SK-N-MC (cell line): ENCODE measurements around the gene NPY5R.

Experiments used
- DNase-seq: peaks from one replicate; pipeline ENCODE4 v3.0.0-alpha.2; 2011; ENCODE audit warnings: low read depth, low spot score
- H3K27ac ChIP-seq: fragments of 200-600 bp; sonication (generic); 2 replicates; pipeline ENCODE4 v1.5.1; 2016; ENCODE audit warnings: mixed run types
- H3K36me3 ChIP-seq: fragments of 200-600 bp; sonication (generic); 2 replicates; pipeline ENCODE4 v1.6.1; 2017; ENCODE audit warnings: antibody characterized with exemption, low read length, mixed read lengths; ENCODE audit not compliant: insufficient read depth
- H3K4me3 ChIP-seq: fragments of 200-600 bp; sonication (generic); 2 replicates; pipeline ENCODE4 v1.5.1; 2016
- H3K9ac ChIP-seq: fragments of 200-600 bp; sonication (generic); 2 replicates; pipeline ENCODE4 v1.8.0; 2017; ENCODE audit warnings: mixed run types, mixed read lengths; ENCODE audit not compliant: insufficient read length
- H3K9me3 ChIP-seq: fragments of 200-600 bp; sonication (generic); 2 replicates; pipeline ENCODE4 v1.6.1; 2017; ENCODE audit warnings: low read depth, mild to moderate bottlenecking, antibody characterized with exemption, low read length, moderate library complexity, mixed read lengths
- EZH2 ChIP-seq: fragments of 200-600 bp; sonication (generic); IDR thresholded peaks from one replicate; pipeline ENCODE4 v1.6.1; 2017; ENCODE audit warnings: antibody characterized with exemption
- FOXP2 ChIP-seq: optimal IDR thresholded peaks from 2 replicates; pipeline ENCODE3; 2011; ENCODE audit warnings: mild to moderate bottlenecking, moderate library complexity; ENCODE audit not compliant: insufficient read depth; ENCODE audit errors: extremely low read length, control extremely low read depth
- POLR2AphosphoS5 ChIP-seq: IDR thresholded peaks from 2 replicates; pipeline ENCODE4 v1.6.1; 2012; ENCODE audit warnings: mild to moderate bottlenecking, low read depth, low read length, borderline replicate concordance

NPY5R gene

GRCh38 chr4:163395055-163395454 lies 51.4 kb downstream of the NPY5R start:
- DNase-seq, result no peak
- Histone ChIP-seq H3K4me3 (no peak overlapping the region), H3K9ac (no peak overlapping the region), H3K9me3 (no peaks in the 10 kb centered on the region), H3K36me3 (no peaks in the 10 kb centered on the region), H3K27ac (no peak overlapping the region)
- TF ChIP-seq FOXP2 (no peak), POLR2AphosphoS5 (no peak), EZH2 (no peak)

DNA sequence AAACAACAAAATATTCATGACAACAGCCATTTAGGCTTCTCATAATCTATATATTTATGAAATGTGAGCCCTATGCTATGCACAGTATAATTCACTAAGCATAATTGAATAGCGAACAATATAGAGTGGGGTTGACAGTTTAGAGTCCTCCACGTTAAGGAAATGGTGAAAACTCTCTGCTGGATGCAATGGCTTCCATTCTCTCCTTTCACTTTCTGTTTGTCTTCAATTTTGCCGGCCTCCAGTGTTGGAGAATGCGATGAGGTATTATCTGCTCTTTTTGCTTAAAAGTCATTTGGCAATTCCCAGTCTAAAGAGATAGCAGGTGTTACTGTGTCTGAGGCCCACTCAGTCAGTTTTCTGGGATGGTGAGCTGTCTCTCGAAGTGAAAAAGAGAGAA lies 52.1 kb downstream of the NPY5R start:
- no peak for DNase-seq
- Histone ChIP-seq H3K9ac (no peak overlapping the region), H3K27ac (no peak overlapping the region), H3K36me3 (no peaks in the 10 kb centered on the region), H3K9me3 (no peaks in the 10 kb centered on the region), H3K4me3 (no peak overlapping the region)
- TF ChIP-seq FOXP2 (no peak), POLR2AphosphoS5 (no peak), EZH2 (no peak)

- peak overlapping the region; percentile 69; the same call in 1 of the 2 replicates for H3K27ac ChIP-seq
- H3K4me3 ChIP-seq, result no peak overlapping the region
- no peaks in the 10 kb centered on the region for H3K9me3 ChIP-seq
- no peak overlapping the region for H3K9ac ChIP-seq
- TF ChIP-seq EZH2 (no peak), POLR2AphosphoS5 (no peak), FOXP2 (no peak)
- DNase-seq, result peak; percentile 69
- H3K36me3 ChIP-seq, result no peaks in the 10 kb centered on the region
These were observed 54.5 kb downstream of the NPY5R start for GRCh38 chr4:163398238-163398637.

GRCh38 chr4:163400911-163401310 lies 57.2 kb downstream of the NPY5R start:
- Histone ChIP-seq H3K4me3 (no peak overlapping the region), H3K9me3 (no peaks in the 10 kb centered on the region), H3K36me3 (no peaks in the 10 kb centered on the region), H3K27ac (no peak overlapping the region), H3K9ac (no peak overlapping the region)
- DNase-seq, result no peak
- TF ChIP-seq POLR2AphosphoS5 (no peak), FOXP2 (no peak), EZH2 (no peak)
